GM19043 (cell line): ENCODE data around the gene RNF26.

ENCODE experiments used
- ATAC-seq: cut with Tn5 transposase; IDR thresholded peaks from one replicate; pipeline ENCODE4 v1.9.1; 2021; ENCODE audit warnings: low read depth; ENCODE audit not compliant: unreplicated experiment

The RNF26 gene

DNA sequence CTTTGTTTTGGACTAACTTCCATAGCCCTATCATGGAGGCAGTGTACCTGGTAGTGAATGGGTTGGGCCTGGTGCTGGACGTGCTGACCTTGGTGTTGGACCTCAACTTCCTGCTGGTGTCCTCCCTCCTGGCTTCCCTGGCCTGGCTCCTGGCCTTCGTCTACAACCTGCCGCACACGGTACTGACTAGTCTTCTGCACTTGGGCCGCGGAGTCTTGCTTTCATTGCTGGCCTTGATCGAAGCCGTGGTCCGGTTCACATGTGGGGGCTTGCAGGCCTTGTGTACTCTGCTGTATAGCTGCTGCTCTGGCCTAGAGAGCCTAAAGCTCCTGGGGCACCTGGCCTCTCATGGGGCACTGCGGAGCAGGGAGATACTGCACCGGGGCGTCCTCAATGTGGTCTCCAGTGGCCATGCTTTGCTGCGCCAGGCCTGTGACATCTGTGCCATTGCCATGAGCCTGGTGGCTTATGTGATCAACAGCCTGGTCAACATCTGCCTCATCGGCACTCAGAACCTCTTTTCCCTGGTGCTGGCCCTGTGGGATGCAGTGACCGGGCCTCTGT, 846 bp downstream of the RNF26 start:
- no peak for ATAC-seq

DNA sequence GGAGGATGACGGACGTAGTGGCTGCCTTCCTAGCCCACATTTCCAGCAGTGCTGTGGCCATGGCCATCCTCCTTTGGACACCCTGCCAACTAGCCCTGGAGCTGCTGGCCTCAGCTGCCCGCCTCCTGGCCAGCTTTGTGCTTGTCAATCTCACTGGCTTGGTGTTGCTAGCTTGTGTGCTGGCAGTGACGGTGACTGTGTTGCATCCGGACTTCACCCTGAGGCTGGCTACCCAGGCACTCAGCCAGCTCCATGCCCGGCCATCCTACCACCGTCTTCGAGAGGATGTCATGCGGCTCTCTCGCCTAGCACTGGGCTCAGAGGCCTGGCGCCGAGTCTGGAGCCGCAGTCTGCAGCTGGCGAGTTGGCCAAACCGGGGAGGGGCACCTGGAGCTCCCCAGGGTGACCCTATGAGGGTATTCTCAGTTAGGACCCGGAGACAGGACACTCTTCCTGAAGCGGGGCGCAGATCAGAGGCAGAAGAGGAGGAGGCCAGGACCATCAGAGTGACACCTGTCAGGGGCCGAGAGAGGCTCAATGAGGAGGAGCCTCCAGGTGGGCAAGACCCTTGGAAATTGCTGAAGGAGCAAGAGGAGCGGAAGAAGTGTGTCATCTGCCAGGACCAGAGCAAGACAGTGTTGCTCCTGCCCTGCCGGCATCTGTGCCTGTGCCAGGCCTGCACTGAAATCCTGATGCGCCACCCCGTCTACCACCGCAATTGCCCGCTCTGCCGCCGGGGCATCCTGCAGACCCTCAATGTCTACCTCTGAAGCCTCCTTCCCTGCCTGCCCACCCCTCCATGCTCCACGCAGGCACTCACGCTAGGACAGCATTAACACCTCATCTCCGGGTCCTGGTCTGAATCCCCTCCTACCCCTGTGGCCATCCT, 1.6 kb downstream of the RNF26 start:
- ATAC-seq, result no peak

DNA sequence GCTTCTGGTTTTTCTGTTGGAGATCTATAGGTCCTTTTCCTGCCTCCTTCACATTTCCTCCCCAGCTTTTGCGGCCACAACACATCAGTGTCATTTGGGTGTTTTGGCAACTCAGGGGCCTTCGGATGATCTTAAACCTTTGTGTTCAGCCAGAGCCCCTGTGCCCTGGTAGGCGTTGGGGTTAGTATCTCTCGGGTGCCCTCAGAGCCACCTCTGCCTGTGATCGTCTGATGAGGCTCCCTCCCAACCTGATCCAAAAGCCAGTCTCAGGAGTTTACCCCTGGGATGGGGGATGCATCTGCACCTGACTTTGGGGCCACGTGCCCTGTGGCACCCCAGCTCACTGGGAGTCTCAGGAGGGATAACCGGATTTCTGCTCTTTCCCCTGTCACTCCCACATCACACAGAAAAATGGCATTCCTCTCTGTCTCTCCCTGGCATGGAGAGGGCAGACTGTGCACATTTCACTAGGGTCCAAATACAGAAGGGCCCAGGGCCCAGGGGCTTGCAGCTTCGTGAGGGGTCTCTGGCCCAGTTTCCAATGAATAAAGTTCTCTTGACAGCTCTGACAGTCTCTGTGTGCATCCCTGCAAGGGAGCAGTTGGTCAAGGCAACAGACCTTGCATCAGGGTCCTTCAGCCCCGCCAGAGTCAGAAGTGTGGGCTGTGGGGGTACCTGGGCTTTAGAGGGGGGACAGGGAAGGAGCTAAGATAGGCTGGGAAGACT, 2.6 kb downstream of the RNF26 start:
- no peak for ATAC-seq

DNA sequence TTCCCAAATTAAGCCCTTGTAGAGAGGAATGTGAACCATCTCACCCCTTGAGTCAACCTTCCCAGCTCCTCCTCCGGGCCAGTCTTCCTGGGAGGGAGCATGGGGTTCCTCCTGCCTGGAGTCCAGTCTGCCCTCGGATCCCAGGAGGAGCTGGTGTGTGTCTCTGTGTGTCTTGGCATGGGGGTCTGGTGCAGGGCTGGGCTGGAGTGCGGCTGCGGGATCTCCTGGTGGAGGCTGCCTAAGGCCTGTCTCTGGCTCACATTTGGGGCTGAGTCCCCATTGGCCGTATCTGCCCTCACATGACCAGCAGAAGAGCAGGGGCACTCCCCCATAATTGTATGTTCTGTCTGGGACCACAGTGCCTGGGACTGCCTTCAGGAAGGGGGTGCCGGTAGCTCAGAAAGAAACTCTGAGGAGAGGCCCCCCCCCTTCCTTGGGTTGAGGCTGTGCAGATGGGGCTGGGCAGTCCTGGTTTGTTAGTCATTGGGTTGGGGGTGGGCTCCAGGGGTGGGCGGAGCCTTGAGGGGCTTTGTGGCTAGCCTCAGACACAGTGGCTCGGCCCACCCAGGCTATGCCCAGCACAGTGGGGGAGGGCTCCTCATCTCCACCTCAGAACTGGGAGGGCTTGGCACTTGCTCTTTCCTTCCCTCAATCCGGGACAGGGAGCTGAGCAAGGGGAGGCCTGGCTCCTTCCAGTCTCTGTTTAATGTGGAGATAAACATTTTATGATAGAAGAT, 3.4 kb downstream of the RNF26 start:
- ATAC-seq, result no peak

DNA sequence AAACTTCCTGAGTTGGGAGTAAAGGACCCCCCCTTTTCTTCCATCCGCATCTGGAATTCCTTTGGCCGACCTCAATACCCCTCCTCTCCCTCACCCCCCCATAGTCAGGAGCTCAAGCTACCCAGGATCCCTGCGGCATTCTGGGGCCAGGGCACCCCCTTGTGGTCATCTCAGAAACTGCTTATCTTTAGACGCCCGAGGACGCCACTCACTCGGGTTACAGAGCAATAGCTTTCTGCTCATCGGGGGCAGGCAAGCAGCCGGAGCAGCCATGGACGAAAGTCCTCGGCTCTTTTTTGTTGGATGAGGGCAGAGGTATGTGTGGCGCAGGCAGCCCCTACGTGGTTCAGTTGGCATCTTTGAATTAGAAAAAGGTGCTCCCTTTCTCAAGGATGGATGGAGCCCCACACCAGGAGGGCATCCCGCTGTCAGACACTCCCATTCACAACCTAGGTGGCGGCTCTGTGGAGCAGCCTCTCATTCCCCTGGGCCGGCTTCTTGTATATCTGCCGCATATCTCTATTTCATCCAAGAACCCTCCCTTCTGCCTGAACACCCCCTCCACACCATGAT, 4.1 kb downstream of the RNF26 start:
- ATAC-seq, result no peak

DNA sequence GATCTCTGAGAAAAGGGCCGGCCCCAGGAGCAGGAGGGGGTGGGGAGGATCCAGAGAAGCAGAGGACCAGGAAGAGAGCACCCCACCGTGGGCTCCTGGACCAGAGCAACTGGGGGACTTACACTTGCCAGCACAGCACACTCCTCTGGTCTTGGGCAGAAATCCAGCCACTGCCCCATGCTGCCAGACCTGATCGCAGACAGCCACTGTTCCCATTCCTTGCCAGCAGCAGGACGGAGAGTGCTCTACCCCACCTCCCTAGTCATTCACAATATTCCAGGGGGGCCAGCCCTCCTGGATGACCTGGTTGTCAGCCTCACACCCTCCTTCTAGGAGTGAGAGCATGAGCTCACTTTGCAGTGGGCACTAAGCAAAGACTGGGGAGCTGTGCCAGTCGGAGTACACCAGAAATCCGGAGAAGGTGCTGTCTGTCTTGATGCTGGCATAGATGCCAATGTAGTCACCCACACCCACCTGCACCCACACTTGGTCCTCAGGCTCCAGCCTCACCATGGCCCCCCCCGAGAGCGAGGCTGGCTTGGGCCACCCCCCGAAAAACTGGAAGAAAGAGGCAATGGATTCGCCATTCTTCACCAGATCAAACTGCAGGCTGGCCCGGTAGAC, 4.8 kb downstream of the RNF26 start:
- ATAC-seq, result no peak

DNA sequence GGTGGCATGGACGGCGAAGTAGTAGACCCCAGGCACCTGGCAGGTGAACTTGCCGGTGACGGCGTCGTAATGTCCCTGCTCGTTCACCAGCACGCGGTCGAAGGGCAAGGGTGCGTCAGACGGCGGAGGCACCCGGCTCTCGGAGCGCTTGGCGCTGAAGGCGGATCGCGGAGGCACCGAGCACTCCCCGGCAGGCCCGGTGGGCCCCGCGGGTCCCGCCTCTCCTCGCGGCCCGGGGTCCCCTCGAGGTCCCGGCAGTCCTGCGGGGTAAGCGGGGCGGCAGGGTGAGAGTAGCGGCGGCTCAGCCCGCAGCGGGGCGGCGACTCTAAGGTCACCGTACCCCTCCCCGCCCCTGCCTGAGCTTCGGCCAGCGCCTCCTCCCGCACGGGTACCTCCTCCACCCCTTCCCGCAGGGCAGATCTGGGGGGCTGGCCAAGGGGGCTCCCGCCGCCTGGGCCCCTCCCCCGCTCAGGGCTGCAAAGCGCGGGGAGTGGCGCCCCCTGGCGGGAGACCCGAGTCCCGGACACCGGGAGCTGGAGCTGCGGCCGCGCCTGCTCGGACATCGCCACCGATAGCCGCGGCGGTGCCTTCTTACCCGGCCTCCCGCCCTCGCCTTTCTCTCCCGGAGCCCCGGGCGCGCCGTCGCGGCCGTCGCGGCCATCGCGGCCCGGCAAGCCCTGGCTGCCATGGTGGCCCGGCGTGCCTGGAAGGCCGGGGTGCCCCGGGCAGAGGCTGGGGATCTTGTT, 5.4 kb downstream of the RNF26 start:
- no peak for ATAC-seq

DNA sequence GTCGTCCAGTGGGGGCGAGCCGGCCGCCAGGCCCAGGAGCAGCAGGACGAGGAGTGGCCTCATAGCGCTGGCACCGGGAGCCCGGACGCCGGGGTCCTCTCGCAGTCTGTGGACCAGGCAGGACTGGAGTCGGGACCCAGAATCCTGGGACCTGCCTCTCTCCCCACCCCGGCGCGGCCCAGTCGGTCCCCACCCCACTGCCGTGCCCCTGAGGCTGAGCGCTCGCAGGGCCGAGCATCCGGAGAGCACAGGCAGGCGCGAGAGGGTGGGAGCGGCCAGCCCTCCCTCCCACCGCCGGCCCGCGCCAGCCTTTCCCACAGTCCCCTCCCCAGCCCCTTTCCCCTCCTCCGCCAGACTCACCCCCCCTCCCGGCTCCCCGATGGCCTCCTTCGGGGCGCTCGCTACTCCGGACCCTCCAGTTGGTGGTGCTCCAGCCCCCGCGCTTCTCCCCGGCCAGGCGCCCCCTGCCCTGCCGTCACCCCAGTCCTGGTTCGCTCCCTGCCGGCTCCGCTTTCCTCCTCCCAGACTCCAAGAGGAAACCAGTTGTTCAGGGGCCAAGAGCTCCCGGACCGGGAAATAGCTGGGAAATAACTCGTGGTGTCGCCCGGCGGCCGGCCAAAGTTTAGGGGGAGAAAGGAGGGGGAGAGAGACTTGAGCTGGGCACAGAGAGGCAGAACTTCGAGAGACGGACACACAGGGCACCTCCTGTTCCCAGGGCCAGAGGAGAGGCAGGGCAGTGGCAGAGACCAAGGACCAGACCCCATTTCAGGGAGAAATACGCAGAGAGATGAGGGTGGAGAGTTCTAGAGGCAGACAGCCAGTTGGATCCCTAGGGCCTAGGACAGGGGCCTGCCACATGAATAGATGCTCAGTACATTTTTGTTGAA, 6.3 kb downstream of the RNF26 start, which contains the start of gene C1QTNF5:
Gene C1QTNF5 (minus strand): TSS at position 549 of the 887 bp plus-strand sequence. CDS start 486 bp downstream, at position 63.
- no peak for ATAC-seq

DNA sequence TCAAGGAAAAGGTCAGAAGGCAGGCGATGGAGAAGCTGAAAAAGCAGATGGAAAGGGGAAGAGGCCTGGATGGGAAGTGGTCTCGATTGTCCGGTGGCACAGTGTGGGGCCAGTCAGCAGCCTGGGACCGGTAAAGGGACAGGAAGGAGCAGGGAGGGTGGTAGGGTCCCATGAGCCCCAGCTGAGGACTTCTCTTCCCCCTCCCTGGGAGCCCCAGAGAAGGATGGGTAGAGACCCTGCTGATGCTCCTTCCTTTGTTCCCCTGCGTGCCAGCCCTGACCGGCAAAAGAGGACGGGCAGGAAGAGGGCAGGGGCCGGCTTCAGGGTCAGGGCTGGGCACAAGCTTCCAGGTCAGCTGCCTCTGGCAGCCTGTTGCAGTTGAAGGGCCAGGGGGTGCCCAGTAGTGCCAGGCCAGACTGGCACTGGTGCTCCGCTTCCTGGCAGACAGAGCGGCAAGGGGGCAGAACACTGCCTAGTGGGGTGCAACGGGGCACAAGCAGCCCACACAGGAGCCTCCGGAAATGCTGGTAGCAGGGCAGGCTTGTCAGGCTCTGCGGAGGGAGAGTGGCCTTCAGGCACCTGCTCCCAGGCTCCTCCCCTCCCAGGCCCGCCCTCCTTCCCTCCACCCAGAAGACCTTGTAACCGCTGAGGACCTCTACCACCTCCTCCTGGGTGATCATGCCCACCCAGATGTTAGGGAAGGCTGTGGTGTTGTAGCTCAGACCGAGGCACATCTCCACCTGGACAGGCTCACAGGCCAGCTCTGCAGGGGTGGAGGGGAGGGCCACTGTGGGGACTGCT, 7.1 kb downstream of the RNF26 start:
- no peak for ATAC-seq

DNA sequence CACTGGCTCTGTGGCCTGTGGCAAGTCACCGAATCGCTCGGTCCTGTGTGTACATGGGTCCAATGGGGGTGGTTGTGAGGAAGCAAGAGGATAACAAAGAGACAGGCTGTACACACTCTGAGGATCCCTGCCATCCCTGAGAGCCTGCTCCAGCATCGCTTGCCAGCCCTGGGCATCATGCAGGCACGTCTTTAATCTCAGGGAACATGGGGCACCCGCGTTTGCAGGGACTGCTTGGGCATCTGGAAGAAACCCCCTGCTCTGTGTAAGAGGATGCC, 7.6 kb downstream of the RNF26 start:
- ATAC-seq, result no peak

DNA sequence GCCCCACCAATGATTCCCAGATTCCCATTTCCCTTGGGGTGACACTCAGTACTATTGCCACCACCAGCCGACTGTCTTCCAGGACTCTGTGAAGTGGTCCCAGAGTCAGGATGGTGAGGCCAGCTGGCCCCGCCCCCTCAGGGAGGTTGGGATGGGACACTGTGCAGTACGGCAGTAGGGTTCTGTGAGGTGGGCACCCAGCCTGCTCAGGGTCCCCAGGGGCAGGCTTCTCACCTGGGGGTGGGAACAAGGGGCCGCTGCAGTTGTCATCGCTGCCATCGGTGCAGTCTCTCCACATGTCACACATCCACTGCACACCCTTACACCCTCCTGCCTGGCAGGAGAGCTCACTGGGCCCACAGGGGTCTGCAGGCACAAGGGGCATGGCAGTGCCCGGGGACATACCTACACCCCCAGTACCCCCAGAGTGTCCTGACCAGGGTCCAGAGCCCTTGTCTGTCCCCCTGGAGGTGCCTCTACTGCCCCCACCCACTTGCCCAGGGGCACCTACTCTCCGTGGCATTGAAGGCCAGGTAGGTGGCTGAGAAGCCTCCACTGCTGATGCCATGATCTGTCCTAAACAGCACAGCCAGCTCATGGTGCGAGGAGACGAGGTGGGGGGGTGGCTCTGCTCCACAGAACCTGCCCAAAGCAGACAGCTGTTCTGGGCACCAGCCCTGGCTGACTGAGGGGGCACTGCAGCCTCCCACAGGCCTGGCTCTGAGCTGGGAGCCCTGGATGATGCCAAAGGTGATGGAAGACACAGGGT, 8.2 kb downstream of the RNF26 start:
- ATAC-seq, result no peak

DNA sequence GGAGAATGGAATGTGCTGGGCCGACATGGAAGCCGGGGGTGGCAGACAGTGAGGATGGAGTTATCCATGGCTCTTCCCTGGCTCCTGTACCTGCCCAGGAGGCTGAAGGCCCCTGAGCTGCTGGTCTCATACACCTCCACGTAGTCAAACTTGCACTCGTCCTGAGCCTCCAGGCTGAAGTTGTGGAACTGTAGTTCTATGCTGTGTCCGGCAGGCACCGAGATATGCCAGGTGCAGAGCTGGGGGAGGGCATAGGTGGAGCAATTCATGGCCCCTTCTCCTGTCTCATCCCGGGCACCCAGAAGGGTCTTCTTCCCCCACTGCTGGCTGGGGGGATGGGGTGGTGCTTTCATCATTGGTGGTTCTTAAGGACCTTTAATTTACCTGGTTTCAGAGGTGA, 9.4 kb downstream of the RNF26 start:
- no peak for ATAC-seq

DNA sequence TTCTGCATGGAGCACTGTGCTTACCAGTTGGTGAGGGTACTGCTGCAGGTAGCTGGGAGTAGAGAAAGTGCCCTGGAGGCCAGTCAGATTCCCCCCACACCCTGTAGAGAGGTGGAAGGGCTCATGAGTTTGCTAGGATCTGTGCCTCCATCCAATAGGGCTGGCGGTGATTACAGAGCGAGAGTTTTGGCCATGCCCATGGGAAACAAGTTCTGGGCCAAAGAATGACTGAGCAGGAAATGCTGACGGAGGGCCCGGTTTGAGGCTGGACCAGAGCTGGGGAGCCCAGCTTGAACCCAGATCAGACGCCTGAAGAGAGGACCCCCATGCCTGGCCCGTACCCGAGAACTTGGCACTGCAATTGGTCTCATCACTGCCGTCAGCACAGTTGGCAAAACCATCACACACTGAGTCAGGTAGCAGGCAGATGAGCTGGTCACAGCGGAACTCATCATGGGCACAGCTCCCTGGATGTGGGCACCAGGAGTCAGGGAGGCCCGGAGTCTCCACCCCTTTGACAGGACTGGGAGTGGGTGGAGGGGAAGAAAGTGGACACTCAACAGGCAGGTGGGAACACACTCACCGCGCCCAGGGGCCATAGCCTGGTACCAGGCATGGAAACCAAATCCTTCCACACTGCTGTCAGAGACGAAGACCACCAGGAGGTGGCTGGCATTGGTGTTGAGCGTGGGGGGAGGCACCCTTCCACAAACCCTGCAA, 10.1 kb downstream of the RNF26 start:
- ATAC-seq, result no peak

DNA sequence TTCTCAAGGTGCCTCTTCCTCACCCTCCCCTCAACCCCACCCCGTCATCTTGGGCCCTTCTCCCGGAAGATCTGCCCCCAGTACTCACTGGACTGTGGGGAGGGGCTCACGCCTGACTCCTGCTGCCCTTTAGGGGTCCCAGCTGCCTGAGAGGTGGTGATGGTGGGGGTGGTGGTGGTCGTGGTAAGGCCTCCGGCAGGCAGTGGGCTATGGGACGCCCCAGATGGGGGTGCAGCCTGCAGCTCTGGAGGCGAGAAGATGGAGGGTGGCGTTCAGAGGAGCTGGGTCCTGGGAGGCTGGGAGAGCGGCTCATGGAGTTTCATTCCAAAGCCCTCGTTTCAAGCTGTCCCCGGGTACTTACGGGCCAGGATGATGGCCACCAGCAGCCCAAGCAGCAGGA, 11.4 kb downstream of the RNF26 start:
- no peak for ATAC-seq

DNA sequence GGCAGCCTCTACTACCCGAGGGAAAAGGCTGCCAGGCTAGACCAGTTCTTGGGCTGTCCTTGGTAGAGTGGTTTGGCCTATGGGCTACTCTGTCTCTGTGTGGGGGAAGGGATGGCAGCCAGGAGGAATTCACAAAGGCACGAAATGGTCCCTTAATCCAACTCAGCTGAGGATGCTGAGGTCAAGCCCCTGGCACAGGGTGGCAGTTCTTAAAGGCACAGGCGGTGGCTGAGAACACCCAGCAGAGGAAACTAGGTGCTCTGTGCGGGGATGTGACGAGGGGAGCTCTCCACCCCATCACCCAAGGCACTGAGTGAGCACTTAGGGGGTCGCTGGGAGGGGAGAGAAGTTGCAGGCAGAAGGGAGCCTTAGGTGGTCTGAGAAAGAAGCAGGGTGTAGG, 12.3 kb downstream of the RNF26 start, which contains the start of gene MFRP:
Gene MFRP (minus strand): TSS at position 101 of the 400 bp plus-strand sequence. CDS start 192 bp downstream, outside the sequence.
- ATAC-seq, result no peak

DNA sequence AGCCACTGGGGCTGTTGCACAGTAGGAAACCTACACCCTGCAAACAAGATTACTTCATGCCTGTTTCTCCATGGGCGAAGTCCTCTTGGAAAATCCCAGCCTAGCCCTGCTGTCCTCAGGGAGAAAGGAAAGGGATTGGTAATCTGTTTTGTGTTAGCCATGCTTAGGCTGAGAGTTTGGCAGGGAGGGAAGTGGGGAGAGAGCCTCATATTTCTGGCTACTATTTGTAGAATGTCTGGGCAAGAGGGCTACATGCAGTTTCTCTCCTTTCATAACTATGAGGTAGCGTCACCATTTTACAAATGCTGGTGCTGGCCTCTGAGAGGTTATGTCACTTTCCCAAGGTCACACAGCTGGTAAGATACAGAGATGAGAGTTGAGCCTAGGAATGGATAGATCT, 12.9 kb downstream of the RNF26 start:
- no peak for ATAC-seq
